Common myeloid progenitor, CD34-positive (primary cell): ENCODE measurements around the gene MMP17.

Source experiments
- CTCF ChIA-PET: fragments of 350-600 bp; sonication (Branson Sonifier 250); formaldehyde crosslinking; loops from one replicate; lab custom pipeline; 2021; ENCODE audit warnings: antibody characterized with exemption; lab: Charles Lee
- POLR2A ChIA-PET: fragments of 350-600 bp; sonication (Branson Sonifier 250); formaldehyde crosslinking; loops from one replicate; lab custom pipeline; 2021; ENCODE audit warnings: antibody characterized with exemption; lab: Charles Lee
- DNase-seq, 3 donors: peaks; one replicate each; pipeline versions ENCODE4 v3.0.0 to v3.0.0-alpha.2; 2013
- H3K27ac ChIP-seq, 2 experiments: 1 replicate in 1 of 2; 2 replicates in 1 of 2; pipeline ENCODE4 v1.7.0; 2013; ENCODE audit warnings: inconsistent platforms in 2 of 2, low read length in 2 of 2, mild to moderate bottlenecking in 2 of 2, low read depth in 1 of 2, moderate library complexity in 1 of 2; ENCODE audit not compliant: severe bottlenecking in 2 of 2, insufficient read depth in 1 of 2, poor library complexity in 1 of 2
- H3K27me3 ChIP-seq, 5 experiments: replicated peaks in 2 of 5; 1 replicate in 3 of 5; 2 replicates in 2 of 5; pipeline versions ENCODE4 v1.6.1 to v1.7.0; 2013; ENCODE audit warnings: low read length in 4 of 5, mild to moderate bottlenecking in 2 of 5, moderate library complexity in 2 of 5, inconsistent platforms in 1 of 5; ENCODE audit not compliant: insufficient read depth in 5 of 5, control insufficient read depth in 4 of 5
- H3K36me3 ChIP-seq, 4 experiments: 1 replicate in 2 of 4; 2 replicates in 2 of 4; pipeline versions ENCODE4 v1.6.1 to v1.7.0; 2013; ENCODE audit warnings: low read length in 3 of 4, control low read depth in 1 of 4, mild to moderate bottlenecking in 1 of 4; ENCODE audit not compliant: control insufficient read depth in 4 of 4, insufficient read depth in 4 of 4
- H3K4me1 ChIP-seq, 4 experiments: 1 replicate in 3 of 4; 2 replicates in 1 of 4; pipeline versions ENCODE4 v1.6.1 to v1.7.1; 2013; ENCODE audit warnings: low read length in 3 of 4, mild to moderate bottlenecking in 3 of 4, control low read depth in 1 of 4, inconsistent platforms in 1 of 4, moderate library complexity in 1 of 4; ENCODE audit not compliant: control insufficient read depth in 4 of 4, insufficient read depth in 4 of 4; ENCODE audit errors: control extremely low read depth in 1 of 4
- H3K4me3 ChIP-seq, 7 experiments: 1 replicate in 4 of 7; 2 replicates in 3 of 7; pipeline versions ENCODE4 v1.5.1 to v1.7.0; 2013; ENCODE audit warnings: mild to moderate bottlenecking in 7 of 7, low read length in 6 of 7, moderate library complexity in 6 of 7, inconsistent platforms in 2 of 7, low read depth in 2 of 7, control low read depth in 1 of 7; ENCODE audit not compliant: insufficient read depth in 4 of 7, control insufficient read depth in 1 of 7; ENCODE audit errors: extremely low read depth in 1 of 7
- H3K9me3 ChIP-seq, 5 experiments: 1 replicate in 4 of 5; 2 replicates in 1 of 5; pipeline versions ENCODE4 v1.6.1 to v1.7.1; 2013; ENCODE audit warnings: low read length in 4 of 5, mild to moderate bottlenecking in 2 of 5, inconsistent platforms in 1 of 5, low read depth in 1 of 5, moderate library complexity in 1 of 5; ENCODE audit not compliant: control insufficient read depth in 4 of 5, insufficient read depth in 2 of 5; ENCODE audit errors: control extremely low read depth in 1 of 5
- WGBS: methylation state at CpG from one replicate; pipeline ENCODE4 v1.1.5; 2013; ENCODE audit not compliant: insufficient coverage; 5-methylcytosine and 5-hydroxymethylcytosine counted together

Gene MMP17

DNA sequence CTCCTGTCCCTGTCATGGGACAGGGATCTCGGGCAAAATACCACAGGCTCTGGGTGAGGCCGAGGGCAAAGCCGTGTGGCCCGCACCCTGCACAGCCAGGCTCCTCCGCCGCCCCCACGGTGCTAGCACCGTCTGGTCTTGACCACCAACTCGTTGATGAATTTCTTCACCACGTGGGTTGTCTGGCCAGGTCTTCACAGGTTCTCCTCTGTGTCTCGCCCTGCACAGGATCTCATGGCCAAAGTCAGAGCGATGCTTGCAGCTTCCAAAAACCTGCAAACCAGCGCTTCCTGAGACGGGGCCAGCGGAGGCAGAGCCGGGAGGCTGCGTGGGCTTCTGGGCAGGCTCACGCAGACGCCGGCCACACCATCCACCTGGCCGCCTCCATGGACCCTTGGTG, 29.0 kb upstream of the MMP17 start:
- ChIA-PET CTCF (interaction anchor here (2.2 kb wide), 1 partner anchor 28 kb away, joined by 4 read pairs; no protein-coding TSS in a partner anchor), POLR2A (no interaction called here)
- Histone ChIP-seq H3K9me3 (no peaks in the 10 kb centered on the region), H3K4me3 (no peak overlapping the region), H3K36me3 (peaks cover 2 to 65% (median 45%) of the 10 kb centered on the region in 4 experiments), H3K4me1 (peaks cover 0 to 12% (median 10%) of the 10 kb centered on the region in 4 experiments), H3K27ac (no peak overlapping the region), H3K27me3 (no peaks in the 10 kb centered on the region)
- 90% methylated on average over 19 of the region's 21 CpGs for WGBS
- no peak for DNase-seq

DNA sequence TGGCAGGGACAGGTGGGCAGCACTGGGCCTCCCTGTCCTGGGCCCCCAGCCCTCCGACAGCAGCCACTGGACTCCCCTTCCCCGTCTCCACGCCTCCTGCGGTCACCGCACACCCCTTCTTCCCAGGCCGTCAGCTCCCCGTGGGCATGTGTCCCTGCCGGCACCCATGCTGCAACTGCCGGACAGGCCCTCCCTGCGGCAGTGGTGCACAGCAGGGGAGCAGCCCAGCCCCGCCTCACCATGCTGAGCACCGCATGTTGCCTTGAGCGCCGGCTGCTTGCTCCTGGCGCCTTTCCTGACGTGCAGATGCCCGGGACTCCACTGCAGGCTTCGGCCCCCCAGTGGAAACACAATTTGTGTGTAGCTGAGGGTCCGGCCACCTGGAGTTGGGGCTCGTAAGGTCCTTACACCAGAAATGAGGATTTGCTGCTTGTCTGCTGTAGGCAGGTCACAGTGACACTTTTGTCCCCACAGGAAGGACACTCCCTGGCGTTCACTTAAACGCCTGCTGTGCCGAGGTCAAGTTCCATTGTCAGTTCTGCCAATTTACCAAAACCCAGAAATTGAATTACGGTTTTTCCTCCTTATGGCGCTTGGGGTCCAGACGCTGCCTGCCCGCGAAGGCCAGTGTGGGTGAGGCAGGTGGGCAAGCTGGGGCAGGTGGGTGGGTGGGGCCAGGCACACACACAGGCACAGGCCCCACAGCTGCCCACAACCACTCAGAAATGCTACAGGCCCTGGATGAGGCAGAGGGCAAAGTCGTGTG, 28.2 kb upstream of the MMP17 start:
- ChIA-PET POLR2A (no interaction called here), CTCF (interaction anchor here (2.2 kb wide), 1 partner anchor 27 kb away, joined by 4 read pairs; no protein-coding TSS in a partner anchor)
- 97% methylated on average over 28 of the region's 29 CpGs for WGBS
- H3K27me3 ChIP-seq, result no peaks in the 10 kb centered on the region
- peaks cover 2 to 59% (median 39%) of the 10 kb centered on the region in 4 experiments for H3K36me3 ChIP-seq
- no peak overlapping the region for H3K27ac ChIP-seq
- no peak for DNase-seq
- H3K4me1 ChIP-seq, result peaks cover 0 to 13% (median 10%) of the 10 kb centered on the region in 4 experiments
- H3K4me3 ChIP-seq, result no peak overlapping the region
- peaks cover 0 to 1% (median 0%) of the 10 kb centered on the region in 5 experiments for H3K9me3 ChIP-seq

DNA sequence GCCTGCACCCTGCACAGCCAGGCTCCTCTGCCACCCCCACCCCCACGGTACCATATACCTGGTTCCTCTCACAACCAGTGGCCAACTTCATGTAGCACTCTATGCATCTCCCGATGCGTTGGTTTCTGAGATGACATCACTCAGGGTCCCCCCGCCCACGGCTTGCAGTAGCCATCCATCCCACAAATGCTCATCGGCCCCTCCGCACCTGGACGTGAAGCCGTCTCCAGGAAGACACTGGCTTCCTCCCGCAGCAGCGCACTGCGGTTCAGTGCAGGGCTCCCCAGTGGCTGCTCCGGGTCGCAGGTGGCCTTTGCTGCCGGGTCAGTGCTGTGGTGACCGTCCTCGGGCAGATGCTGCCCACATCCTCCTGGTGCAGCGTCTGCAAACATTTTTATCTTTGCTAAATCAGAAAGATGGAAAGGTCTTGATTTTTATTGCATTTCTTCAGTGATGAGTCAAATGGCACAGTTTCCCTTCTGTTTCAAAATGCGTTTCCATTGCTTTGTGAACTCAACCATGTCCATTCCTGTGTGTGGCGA, 27.5 kb upstream of the MMP17 start:
- 95% methylated on average over 19 of the region's 20 CpGs for WGBS
- Histone ChIP-seq H3K4me1 (peaks cover 0 to 10% (median 9%) of the 10 kb centered on the region in 4 experiments), H3K27ac (no peak overlapping the region), H3K36me3 (peaks cover 2 to 59% (median 34%) of the 10 kb centered on the region in 4 experiments), H3K27me3 (no peaks in the 10 kb centered on the region), H3K4me3 (no peak overlapping the region), H3K9me3 (peaks cover 0 to 4% (median 0%) of the 10 kb centered on the region in 5 experiments)
- ChIA-PET CTCF (no interaction called here), POLR2A (no interaction called here)
- no peak for DNase-seq

DNA sequence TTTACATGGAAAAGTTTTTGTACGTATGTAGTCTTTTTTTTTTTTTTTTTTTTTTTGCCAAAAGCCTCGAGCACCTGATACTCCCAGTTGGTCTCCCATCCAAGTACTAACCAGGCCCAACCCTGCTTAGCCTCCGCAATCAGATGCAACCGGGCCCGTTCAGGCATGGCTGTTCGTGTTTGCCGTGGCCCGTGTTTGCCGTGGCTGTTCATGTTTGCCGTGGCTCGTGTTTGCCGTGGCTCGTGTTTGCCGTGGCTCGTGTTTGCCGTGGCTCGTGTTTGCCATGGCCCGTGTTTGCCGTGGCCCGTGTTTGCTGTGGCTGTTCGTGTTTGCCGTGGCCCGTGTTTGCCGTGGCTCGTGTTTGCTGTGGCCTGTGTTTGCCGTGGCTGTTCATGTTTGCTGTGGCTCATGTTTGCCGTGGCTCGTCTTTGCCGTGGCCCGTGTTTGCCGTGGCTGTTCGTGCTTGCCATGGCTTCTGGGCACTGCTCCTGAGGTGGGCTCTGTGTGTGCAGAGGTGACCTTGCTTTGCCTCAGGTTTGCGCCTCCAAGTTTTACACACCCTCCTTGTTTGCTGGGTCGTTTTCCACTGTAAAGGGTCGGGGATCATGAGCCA, 26.8 kb upstream of the MMP17 start:
- Histone ChIP-seq H3K4me1 (peaks cover 0 to 9% (median 8%) of the 10 kb centered on the region in 4 experiments), H3K4me3 (no peak overlapping the region), H3K27ac (no peak overlapping the region), H3K27me3 (no peaks in the 10 kb centered on the region), H3K36me3 (peaks cover 2 to 54% (median 30%) of the 10 kb centered on the region in 4 experiments), H3K9me3 (peaks cover 0 to 4% (median 0%) of the 10 kb centered on the region in 5 experiments)
- POLR2A ChIA-PET, result no interaction called here
- CTCF ChIA-PET, result no interaction called here
- DNase-seq, result peak in 1 of 3 donors; percentile 25
- 90% methylated on average over 14 of the region's 35 CpGs for WGBS

DNA sequence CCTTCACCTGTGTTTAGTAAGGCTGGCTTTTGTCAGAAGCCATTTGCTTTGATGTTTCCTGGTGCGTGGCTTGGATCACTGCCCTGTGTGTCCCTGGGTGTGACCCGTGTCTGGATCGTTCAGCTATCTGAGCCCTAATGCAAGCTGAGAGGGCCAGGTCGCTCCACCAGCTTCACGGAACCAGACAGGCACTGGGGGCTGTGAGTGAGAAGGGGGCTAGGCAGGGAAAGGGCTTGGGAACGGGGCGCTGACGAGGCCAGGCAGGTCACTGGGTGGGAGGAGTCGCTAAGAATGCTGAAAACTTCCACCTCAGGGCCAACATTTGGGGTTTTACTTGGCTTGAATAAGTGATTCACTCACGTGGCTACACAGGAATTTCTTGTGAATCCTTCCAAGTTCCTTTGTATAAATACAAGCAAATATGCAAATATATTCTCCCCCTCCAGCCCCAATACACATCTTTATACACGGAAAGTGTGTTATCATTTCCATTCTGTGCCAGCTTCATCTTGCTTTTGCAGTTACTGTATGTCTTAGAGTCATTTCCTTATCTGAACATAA, 24.2 kb upstream of the MMP17 start:
- peak; percentile 54 to 80 (median 70) for DNase-seq
- Histone ChIP-seq H3K4me1 (peaks cover 0 to 15% (median 9%) of the 10 kb centered on the region in 4 experiments), H3K4me3 (peak overlapping the region in 3 of 7 experiments; percentile 11 to 60 (median 40)), H3K36me3 (peaks cover 0 to 32% (median 18%) of the 10 kb centered on the region in 4 experiments), H3K27ac (peak overlapping the region in 1 of 2 experiments; percentile 46), H3K27me3 (no peaks in the 10 kb centered on the region), H3K9me3 (peaks cover 0 to 4% (median 0%) of the 10 kb centered on the region in 5 experiments)
- WGBS, result 13% methylated on average over 6 of the region's 11 CpGs
- ChIA-PET POLR2A (interaction anchor here (0.6 kb wide), 1 partner anchor 25 kb away, joined by 7 read pairs; no protein-coding TSS in a partner anchor), CTCF (interaction anchor here (1.0 to 2.3 kb wide), 2 partner anchors 18 to 688 kb away, joined by 5 to 6 read pairs; no protein-coding TSS in a partner anchor)

DNA sequence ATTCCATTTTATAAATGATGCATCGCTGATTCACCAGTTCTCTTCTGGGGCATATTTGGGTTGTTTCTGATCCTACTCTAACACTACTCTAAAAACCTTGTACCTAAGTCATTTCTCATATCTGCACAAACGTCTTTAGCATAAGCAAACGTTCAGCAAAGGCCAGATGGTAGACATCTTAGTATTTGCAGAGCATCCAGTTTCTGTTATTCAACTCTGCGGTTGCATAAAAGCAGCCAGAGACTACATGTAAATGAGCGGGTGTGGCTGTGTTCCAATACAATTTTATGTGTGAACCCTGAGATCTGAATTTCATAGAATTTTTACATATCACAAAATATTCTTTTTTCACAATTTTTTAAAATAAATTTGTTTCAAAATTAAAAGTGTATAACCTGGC, 22.8 kb upstream of the MMP17 start:
- Histone ChIP-seq H3K4me1 (peaks cover 0 to 15% (median 9%) of the 10 kb centered on the region in 4 experiments), H3K27me3 (no peaks in the 10 kb centered on the region), H3K9me3 (peaks cover 0 to 4% (median 0%) of the 10 kb centered on the region in 5 experiments), H3K36me3 (peaks cover 0 to 19% (median 8%) of the 10 kb centered on the region in 4 experiments), H3K4me3 (no peak overlapping the region), H3K27ac (no peak overlapping the region)
- POLR2A ChIA-PET, result no interaction called here
- DNase-seq, result no peak
- 93% methylated on average over 4 of the region's 5 CpGs for WGBS
- CTCF ChIA-PET, result interaction anchor here (2.3 kb wide), 1 partner anchor 20 kb away, joined by 6 read pairs; no protein-coding TSS in a partner anchor
